NCI-H1436 (cell line): ENCODE data around the gene TOR3A.
A peak's percentile ranks its signal among the peaks of the same experiment; 100 is the strongest.

Experiments used
- DNase-seq: peaks from one replicate; lab custom pipeline; 2025; lab: John Stamatoyannopoulos, UW

The TOR3A gene

DNA sequence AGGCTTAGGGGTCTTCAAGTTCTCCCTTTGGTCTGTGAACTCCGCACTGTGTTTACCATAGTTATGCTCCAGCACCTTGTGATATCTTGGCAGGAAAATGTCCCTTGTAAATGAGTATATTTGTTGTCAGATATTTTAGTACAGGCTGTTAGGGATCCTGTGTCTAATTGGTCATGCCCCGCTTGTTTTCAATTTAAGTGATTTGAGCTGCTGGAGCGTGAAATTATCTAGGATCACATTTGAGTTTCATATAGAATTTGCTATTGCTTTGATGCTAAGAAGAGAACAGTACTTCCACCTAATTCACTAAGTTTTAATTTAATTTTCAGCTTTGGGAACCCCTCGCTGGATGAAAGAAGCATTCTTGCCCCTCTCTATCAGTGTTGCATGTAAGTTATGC lies 15.4 kb upstream of the TOR3A start:
- DNase-seq: peak; percentile 17

DNA sequence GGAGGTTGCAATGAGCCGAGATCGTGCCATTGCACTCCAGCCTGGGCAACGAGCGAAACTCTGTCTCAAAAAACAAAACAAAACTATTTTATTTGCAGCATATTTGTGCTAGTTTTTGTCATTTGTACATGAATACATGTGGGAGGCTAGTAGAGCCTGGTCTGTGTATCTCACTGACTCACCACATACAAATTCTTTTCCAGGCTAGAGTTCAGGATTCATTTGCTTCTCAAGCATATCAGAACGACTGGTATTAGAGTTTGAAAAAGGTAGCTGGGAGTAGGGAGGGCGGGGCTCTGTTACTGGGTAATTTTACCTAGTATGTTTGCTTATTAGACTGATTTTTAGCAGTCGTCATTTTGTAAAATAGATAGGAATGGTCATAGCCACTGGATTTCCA lies 4.5 kb upstream of the TOR3A start:
- no peak for DNase-seq

DNA sequence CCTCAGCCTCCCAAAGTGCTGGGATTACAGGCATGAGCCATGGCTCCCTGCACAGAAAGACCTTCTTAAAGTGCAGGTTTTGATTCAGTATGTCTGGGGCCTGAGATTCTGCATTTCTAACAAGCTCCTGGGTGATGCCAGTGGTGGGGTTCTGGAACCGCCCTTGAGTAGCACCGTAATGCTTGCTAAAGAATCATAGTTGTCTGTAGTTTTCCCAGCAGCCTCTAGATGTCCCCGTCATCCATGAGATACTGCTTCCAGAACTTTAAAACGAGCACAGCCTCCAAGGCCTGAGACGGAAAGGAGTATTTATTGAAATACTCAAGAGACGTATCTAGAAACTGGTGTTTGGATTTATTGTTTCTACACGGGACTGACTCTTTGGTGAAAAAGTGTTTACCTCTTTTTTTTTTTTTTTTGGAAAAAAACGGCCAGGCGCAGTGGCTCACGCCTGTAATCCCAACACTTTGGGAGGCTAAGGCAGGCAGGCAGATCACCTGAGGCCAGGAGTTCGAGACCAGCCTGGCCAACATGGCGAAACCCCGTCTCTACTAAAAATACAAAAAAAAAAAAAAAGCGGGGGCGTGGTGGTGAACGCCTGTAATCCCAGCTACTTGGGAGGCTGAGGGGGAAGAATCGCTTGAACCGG lies 2.6 kb upstream of the TOR3A start:
- peak; percentile 57 for DNase-seq

DNA sequence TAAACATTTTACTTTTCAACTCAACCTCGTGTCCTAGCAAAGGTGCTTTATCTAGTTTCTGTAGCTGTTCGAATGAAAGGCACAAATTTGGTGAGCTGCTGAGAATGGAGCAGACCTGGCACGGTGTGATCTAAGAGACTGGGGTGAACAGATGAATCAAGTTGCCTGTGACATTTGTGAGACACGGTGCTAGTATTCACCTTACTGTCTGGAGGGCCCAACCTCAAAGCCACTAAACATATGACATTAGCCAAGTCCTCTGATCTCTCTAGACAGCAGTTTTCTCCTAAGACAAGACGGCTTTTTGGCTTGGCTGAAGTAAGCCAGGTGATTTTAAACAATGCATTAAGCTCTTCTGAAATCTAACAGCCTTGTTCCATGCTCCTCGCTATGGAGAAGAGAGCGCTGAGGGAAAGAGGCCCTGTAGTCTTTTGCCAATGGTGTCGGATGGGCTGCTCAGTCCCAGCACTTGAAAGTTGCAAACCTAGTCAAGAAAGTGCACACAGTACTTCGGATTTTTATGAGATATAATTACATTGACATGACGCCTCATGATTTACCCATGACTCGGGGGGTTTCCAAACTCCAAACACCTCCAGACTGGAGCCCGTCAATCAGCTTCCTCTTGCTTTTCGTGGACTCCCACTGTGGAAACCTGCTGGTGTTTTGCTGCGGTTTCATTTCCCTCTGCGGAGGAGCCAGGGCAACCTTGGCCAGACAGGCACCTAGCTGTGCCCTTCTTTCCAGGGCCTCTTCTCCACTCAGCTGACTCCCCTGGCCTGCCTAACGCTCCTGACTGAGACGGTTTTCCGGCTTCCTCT lies 794 bp upstream of the TOR3A start:
- no peak for DNase-seq

DNA sequence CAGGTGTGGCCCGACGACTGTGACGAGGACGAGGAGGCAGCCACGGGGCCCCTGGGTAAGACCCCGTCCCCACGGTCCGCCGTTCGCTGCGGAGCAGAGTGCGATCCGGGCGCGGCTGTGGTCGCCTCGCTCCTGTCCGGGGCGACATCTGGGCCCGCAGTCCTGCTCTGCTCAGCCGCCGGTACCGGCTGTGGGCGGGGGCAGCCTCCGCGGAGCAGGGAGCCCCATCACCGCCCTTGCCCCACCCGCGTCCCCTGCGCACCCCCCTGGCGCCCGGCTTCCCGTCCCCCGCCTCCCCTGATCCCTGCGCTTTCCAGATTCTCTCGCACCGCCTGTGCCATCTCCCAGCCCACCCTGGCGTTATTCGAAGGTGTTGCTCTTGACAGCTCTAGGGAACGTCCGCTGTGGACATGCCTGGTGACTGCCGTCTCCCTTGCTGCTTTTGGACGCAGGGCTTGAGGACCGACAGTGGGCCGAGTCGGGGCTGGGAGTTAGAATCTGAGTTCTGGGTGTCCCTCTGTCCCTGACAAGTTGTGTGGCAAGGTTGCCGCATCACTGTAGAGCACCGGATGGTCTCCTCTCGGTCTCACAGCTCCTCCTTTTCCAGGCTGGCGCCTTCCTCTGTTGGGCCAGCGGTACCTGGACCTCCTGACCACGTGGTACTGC lies 596 bp downstream of the TOR3A start:
- DNase-seq: no peak

DNA sequence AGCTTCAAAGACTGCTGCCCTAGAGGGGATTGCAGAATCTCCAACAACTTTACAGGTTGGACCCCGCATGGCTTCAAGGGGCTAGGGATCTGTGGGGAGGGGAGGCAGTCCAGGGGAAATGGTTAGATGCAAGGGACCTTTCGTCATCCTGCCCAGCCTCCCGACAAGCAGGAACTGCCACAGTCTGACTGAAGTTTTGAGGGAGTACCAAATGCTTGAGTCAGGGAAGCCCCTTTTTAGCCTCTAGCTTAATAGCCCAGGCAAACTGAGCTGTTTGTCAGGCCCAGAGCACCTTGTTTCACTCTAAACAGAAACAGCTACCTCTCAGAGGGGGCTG lies 1.1 kb downstream of the TOR3A start:
- no peak for DNase-seq

DNA sequence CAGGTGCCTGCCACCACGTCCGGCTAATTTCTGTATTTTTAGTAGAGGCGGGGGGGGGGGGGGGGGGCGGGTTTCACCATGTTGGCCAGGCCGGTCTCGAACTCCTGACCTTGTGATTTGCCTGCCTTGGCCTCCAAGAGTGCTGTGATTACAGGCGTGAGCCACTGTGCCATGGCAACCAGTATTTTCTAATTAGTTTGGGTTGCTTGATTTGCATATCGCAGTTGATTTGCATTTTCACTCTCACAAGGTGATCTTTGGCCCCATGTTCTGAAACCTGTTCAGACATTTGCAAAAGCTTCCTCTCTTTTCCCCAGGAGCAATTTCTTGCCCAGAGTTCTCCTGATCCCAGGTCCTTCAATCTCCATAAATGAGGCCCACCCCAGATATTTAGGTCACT lies 1.7 kb downstream of the TOR3A start:
- no peak for DNase-seq

DNA sequence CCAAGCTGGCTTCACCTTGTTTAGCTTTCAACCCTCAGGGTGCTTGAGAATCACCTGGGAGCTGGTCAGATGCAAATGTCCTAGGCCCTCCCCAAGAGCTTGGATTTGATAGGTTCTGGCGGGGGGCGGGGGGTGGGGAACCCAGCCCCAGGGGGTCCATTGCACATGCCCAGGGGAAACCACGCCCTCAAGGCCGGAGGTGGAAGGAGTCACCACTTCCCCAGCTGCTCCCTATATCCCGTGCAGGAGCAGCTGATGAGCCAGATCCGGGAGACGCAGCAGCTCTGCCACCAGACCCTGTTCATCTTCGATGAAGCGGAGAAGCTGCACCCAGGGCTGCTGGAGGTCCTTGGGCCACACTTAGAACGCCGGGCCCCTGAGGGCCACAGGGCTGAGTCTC lies 5.8 kb downstream of the TOR3A start:
- no peak for DNase-seq

DNA sequence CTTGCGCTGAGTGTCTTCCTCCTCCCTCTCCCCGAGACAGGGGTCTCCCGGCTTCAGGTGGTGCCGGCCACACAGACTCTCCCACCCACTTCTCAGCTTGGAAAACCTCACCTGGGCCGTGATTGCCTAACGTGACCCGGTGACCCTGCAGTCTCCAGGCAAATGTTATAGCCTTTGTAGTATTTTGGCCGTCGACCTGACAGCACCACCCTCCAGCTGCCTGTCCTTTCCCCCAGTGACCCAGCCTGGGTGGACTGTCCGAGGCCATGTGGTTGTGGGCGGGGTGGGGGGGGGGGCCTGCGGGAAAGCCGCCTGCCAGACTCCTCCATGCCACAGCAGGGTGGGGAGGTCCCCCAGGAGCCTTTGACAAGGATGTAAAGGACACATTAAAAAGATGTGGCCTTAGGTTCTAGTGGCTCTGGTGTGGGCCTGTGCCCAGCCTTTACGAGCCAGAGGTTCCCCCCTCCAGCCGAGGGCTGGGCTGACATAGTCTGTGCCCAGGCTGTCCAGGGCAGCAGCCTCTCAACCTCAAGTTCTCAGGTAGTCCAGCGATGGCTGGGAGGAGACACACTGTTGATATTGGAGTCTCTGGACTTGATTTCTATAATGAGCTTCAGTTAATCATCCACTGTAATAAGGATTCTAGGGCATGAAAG lies 8.1 kb downstream of the TOR3A start:
- DNase-seq: no peak

DNA sequence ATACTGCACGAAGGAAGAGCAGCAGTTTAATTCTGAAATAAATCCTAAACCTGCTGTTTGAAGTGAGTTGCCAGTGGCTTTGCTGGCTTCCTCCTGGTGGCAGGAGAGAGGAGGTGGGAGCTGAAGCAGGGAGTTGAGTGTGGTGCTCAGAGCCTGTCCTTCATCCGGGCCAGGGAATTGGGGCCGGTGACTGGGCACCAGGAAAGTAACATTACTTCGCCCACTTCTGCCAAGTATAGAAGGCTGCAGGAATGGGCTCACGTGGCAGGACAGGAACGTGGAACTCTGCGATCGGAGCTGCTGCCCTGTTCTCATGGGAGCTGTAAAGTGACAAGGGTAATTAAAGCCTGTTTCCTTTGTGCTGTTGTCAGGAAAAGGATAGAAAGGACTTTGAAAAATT lies 8.7 kb downstream of the TOR3A start:
- no peak for DNase-seq

DNA sequence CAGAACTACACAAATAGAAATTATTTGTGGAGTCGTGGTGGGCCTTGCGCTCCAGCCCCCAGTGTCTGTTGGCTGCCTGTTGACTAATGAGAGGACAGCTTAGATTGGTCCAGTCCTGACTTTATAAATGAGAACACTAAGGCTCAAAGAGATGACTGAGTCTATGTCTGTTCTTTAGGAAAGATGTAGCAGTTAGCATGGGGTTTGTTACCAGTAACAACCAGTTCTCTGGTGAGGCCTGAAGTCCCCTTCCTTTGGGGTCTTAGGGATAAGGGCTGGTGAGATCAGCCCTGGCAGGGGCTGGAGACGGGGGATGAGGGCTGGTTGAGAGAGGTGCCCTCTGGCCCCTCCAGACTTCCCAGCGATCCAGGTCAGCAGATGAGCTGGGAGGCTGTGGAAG lies 9.1 kb downstream of the TOR3A start:
- DNase-seq: no peak

DNA sequence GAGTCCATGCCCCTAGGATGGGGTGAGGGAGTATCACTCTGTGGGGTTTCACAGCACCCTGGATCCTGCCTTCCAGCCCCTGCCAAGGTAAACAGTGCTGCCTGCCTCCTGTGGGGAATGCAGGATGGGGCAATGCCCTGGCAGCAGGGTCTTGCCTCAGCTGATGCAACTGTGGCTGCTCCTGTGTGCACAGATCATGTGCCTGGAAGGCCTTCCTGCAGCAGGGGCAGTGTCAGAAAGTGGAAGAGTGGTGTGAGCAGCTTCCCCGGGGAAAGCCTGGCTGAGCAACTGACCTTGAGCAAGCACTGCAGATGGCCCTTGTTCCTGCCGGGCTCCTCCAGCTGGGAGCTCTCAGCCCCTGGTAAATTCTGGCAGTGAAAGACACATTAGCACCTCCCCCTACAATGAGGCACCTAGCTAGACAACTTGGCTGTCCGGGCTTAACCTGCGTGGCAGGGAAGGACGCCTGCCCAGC lies 9.9 kb downstream of the TOR3A start:
- DNase-seq: no peak

DNA sequence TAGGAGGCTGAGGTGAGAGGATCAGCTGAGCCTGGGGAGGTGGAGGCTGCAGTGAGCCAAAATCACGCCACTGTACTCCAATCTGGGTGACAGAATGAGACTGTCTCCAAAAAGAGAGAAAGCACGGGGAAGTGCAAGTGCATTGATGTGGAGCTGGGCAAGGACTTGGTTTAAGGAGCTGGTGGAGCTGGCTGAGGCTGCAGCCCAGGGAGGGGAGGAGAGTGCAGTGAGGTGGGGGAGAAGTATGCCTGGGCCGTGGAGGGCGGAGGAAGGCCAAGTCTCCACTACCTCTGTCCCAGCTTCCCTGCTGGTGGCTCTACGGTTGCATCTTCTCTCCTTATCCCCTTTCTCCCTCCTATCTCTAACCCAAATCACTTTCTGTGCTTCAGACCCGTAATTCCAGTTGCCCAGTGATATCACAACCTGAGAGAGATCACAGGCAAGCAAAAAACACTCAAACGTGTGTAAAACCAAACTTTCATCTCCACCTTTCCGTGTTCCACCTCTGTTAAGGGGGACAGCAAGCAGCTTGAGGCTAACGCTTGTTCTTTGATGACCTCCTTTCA lies 11.1 kb downstream of the TOR3A start:
- no peak for DNase-seq

DNA sequence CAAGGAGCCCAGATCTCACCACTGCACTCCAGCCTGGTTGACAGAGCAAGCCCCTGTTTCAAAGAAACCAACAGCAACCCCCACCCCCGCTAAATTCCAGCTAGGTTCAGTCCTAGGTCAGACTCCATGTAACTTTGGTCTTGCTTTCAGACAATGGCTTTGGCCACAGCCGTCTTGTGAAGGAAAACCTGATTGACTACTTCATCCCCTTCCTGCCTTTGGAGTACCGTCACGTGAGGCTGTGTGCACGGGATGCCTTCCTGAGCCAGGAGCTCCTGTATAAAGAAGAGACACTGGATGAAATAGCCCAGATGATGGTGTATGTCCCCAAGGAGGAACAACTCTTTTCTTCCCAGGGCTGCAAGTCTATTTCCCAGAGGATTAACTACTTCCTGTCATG lies 12.9 kb downstream of the TOR3A start:
- DNase-seq: no peak

DNA sequence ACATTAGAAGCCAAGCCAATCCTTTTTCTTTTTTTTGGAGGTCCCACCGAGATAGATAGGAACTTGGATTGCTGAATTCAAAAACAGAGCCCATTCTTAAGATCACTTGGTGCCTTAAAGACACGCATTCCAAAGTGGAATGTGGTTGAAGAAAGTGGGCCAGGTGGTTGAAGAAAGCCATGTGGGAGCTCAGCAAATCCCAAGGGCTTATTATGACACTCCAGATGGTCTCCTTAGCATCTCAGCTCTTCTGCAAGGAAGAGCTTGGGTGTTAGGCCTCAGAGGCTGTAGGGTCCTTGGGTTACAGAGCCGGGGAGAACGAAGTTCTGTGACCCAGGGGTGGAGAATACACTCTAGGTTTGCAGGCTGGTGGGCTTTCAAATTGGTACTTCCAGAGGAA lies 13.5 kb downstream of the TOR3A start:
- DNase-seq: no peak

DNA sequence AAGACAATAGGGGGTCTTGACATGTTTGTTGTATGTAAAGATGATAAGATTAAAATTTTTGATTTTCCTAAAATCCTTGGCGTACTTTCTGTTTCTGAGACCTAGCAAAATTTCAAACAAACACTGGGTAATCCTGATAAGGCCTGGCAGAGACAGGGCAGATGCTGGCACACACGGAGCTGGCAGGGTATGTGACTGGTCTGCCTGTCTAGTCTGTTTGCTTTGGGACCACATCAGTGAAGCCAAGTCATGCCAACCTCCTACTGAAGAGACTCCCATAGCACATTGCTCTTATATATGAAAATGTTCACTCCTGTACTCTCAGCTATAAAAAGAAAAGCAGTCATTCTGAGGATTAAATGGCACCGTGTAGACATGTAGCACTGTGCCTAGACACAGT lies 14.1 kb downstream of the TOR3A start:
- no peak for DNase-seq

DNA sequence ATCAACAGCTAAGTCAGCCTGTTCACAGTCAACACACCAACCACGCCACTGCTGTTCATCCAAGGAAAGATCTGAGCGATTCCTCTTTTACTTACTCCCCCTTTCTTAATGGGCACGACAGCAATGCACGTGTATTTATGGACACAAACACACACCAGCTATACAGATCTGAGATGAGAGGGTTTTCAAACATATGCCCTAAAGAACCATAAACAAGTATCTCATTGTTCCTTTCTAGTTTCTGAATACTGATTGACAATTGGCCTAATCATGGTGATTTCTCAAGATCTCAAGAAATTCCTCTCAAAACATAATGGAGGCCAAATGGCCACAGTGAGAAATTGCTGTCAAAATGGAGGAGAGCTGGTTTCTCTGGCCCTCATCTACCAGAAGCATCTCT lies 18.0 kb downstream of the TOR3A start:
- no peak for DNase-seq

DNA sequence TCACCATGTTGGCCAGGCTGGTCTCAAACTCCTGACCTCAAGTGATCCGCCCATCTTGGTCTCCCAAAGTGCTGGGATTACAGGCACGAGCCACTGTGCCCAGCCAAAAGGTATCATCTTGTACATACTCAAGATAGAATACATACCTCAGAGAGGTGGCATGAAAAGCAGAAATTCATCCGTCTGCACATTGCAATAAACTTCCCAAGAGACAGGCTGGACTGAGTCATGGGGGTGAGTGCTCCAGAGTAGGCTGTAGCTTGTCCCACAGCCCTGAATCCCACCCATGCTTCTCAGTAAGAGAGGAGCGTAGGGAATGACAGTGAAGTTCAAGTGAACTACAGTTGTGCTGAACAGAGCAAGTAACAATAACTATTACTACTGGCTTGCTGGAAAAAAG lies 19.7 kb downstream of the TOR3A start:
- no peak for DNase-seq

DNA sequence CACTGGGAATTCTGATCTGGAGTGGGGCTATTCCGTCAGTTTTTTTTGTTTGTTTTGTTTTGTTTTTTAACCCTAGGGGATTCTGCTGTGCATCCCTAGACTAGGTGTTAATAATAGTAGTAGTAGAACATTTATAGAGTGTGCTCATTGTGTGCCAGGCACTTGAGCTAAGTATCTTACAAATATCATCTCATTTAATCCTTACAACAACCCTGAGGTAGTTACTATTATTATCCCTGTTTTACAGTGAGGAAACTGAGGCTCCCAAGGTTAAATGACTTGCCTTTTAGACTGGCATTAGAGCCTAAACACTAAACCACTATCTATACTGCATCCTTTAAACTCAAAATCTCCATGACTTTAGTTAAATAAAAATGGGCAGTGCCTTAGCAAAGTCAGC lies 22.1 kb downstream of the TOR3A start:
- DNase-seq: no peak

DNA sequence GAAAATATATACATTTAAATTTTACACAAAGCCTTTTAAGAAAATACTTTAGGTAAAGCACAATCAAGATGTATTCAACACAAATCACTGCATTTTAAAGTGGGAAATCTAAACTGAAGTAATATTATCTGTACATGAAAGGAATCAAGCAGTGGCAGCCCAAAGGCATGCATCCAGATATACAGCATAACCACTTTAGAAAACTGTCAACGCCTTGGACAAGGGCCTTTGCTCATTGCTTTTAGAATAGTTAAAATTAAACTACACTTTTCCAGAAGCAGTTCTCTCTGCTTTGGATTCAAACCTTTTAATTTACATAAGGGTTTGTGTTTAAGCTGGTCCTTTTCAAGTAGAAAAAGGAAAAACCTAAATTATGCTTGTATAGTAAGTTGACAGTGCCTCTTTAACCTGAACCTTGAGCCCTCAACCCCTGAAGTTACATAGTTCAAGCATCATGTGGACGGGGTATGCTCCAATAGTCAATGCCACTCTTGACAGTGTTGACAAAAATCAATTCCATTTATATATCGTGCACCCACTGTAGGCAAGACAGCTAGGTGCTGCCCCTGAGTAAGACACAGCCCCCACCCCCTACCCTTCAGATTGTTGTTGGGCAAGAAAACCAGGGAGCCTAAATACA lies 22.9 kb downstream of the TOR3A start:
- no peak for DNase-seq

DNA sequence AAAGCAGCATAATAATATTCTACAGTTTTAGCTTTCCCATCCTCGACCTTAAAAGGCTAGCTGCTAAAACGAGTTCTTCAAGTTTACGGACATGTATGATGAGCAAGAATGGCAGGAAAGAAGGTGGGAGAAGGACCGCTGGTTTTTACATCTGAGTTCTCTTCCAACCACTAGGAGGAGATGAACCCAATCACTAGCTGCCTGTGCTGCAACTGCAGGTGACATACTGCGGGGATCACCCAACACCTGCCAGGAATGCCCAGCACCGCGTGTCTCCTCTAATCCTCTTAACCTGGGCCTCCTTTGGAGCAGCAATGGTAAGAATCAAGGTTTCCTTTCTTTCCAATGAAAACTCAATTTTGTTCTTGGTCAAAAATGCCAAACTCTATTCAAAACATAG lies 23.5 kb downstream of the TOR3A start:
- no peak for DNase-seq
